ENCODE data around the gene FCHSD1.
A peak's percentile ranks its signal among the peaks of the same experiment; 100 is the strongest.

The FCHSD1 gene

GRCh38 chr5:141672841-141673813, 21.9 kb upstream of the FCHSD1 start:
- DNase-seq = no peak

GRCh38 chr5:141672071-141672840, 21.0 kb upstream of the FCHSD1 start:
- no peak for DNase-seq

- DNase-seq = no peak
Measured at GRCh38 chr5:141669520-141669919, 18.3 kb upstream of the FCHSD1 start.

- DNase-seq = no peak
Measured at GRCh38 chr5:141668601-141669265, 17.5 kb upstream of the FCHSD1 start.

- DNase-seq = no peak
Measured at GRCh38 chr5:141665995-141666940, 15.1 kb upstream of the FCHSD1 start.

- DNase-seq = peak; percentile 79
Measured at GRCh38 chr5:141664733-141665461, 13.7 kb upstream of the FCHSD1 start.

- no peak for DNase-seq
Measured at GRCh38 chr5:141663506-141663905, 12.3 kb upstream of the FCHSD1 start.

GRCh38 chr5:141662028-141662427, 10.8 kb upstream of the FCHSD1 start:
- no peak for DNase-seq

GRCh38 chr5:141657937-141658545, 6.8 kb upstream of the FCHSD1 start:
- no peak for DNase-seq

- DNase-seq = no peak
Measured at GRCh38 chr5:141657404-141657803, 6.2 kb upstream of the FCHSD1 start.

- DNase-seq = no peak
Measured at GRCh38 chr5:141656396-141656795, 5.2 kb upstream of the FCHSD1 start.

- DNase-seq = no peak
Measured at GRCh38 chr5:141655020-141655419, 3.8 kb upstream of the FCHSD1 start.

GRCh38 chr5:141654298-141654697, 3.1 kb upstream of the FCHSD1 start:
- DNase-seq = no peak

GRCh38 chr5:141651728-141652105, 499 bp upstream of the FCHSD1 start:
- no peak for DNase-seq

GRCh38 chr5:141649972-141650371, 1.2 kb downstream of the FCHSD1 start:
- no peak for DNase-seq

- DNase-seq = no peak
Measured at GRCh38 chr5:141649056-141649688, 2.0 kb downstream of the FCHSD1 start.

GRCh38 chr5:141647851-141648250, 3.4 kb downstream of the FCHSD1 start:
- no peak for DNase-seq

GRCh38 chr5:141647242-141647641, 4.0 kb downstream of the FCHSD1 start:
- DNase-seq = no peak

GRCh38 chr5:141646026-141646425, 5.2 kb downstream of the FCHSD1 start:
- DNase-seq = no peak

- peak; percentile 43 for DNase-seq
Measured at GRCh38 chr5:141641634-141642267, 9.5 kb downstream of the FCHSD1 start.

All from stimulated activated CD4-positive, alpha-beta T cell treated with anti-CD3 and anti-CD28 coated beads, Interleukin-4, amount 100 ng/mL, for 24 hours (primary cell).